Peyer's patch (tissue), 4 donors: ENCODE data around the gene RNASEH1. TPM values are rescaled to one million over a fixed set of nuclear protein-coding genes. Genes with fewer than 3 reads are reported as not detected.

Source experiments
- DNase-seq, 3 donors: peaks; one replicate each; pipeline ENCODE4 v3.0.0-alpha.2; 2017 to 2019
- H3K27ac ChIP-seq, 4 donors: fragments of 200-600 bp; sonication (generic); one replicate each; pipeline ENCODE4 v1.5.1; 2016 to 2019
- H3K27me3 ChIP-seq, 2 donors: fragments of 200-600 bp; sonication (generic); one replicate each; pipeline ENCODE4 v1.5.1; 2019
- H3K36me3 ChIP-seq, 3 donors: fragments of 200-600 bp; sonication (generic); one replicate each; pipeline ENCODE4 v1.5.1; 2016 to 2019
- H3K4me1 ChIP-seq, 4 donors: fragments of 200-600 bp; sonication (generic); one replicate each; pipeline ENCODE4 v1.5.1; 2016 to 2019
- H3K4me3 ChIP-seq, 4 donors: fragments of 200-600 bp; sonication (generic); 1 replicate in 3 of 4; 2 replicates in 1 of 4; pipeline ENCODE4 v1.5.1; 2016 to 2019; ENCODE audit warnings: mild to moderate bottlenecking in 1 of 4
- H3K9me3 ChIP-seq, 4 donors: fragments of 200-600 bp; sonication (generic); one replicate each; pipeline ENCODE4 v1.5.1; 2016 to 2019; ENCODE audit warnings: mild to moderate bottlenecking in 1 of 4
- CTCF ChIP-seq, 6 experiments: fragments of 450-650 bp in 4 of 6; fragments of 200-600 bp in 2 of 6; sonication (generic) in 1 of 6; IDR thresholded peaks; one replicate each; pipeline ENCODE4 v1.5.1; 2017 to 2019; ENCODE audit warnings: antibody characterized with exemption in 6 of 6, mild to moderate bottlenecking in 3 of 6, moderate library complexity in 1 of 6
- POLR2A ChIP-seq, 2 donors: fragments of 450-650 bp; IDR thresholded peaks; one replicate each; pipeline ENCODE4 v1.5.1; 2017; ENCODE audit warnings: antibody characterized with exemption in 2 of 2, mild to moderate bottlenecking in 2 of 2, moderate library complexity in 2 of 2
- total RNA-seq, 4 donors: library from RNA; depleted of rRNA; stranded (reverse); fragments of >200 nt; gene quantifications; one replicate each; pipeline ENCODE4 v1.1.0, GENCODE V29; 2016

RNASEH1 gene
- total RNA-seq, 4 donors from 2014 or later: 8.2 to 42.9 (median 14.8) TPM

- no peak overlapping the region for H3K4me3 ChIP-seq
- H3K36me3 ChIP-seq: no peaks in the 10 kb centered on the region
- no peaks in the 10 kb centered on the region for H3K9me3 ChIP-seq
- no peaks in the 10 kb centered on the region for H3K4me1 ChIP-seq
- no peak for DNase-seq
- no peak overlapping the region for H3K27ac ChIP-seq
- no peaks in the 10 kb centered on the region for H3K27me3 ChIP-seq
- TF ChIP-seq CTCF (IDR thresholded peaks at IDR 0.05) (no peak), POLR2A (IDR thresholded peaks at IDR 0.05) (no peak)
These were observed 46.2 kb upstream of the RNASEH1 start for GRCh38 chr2:3604207-3604877.

- H3K4me3 ChIP-seq: no peak overlapping the region
- DNase-seq: peak in 1 of 3 donors; percentile 37
- no peak overlapping the region for H3K27ac ChIP-seq
- TF ChIP-seq CTCF (IDR thresholded peaks at IDR 0.05): no peak
- no peak for TF ChIP-seq POLR2A (IDR thresholded peaks at IDR 0.05)
- no peaks in the 10 kb centered on the region for H3K9me3 ChIP-seq
- H3K27me3 ChIP-seq: no peaks in the 10 kb centered on the region
- no peaks in the 10 kb centered on the region for H3K36me3 ChIP-seq
- no peaks in the 10 kb centered on the region for H3K4me1 ChIP-seq
These were observed 45.5 kb upstream of the RNASEH1 start for GRCh38 chr2:3603536-3604206.

- DNase-seq: no peak
- Histone ChIP-seq H3K27ac (no peak overlapping the region), H3K36me3 (no peaks in the 10 kb centered on the region), H3K4me1 (no peaks in the 10 kb centered on the region), H3K4me3 (no peak overlapping the region), H3K27me3 (no peaks in the 10 kb centered on the region), H3K9me3 (no peaks in the 10 kb centered on the region)
- TF ChIP-seq POLR2A (IDR thresholded peaks at IDR 0.05) (no peak), CTCF (IDR thresholded peaks at IDR 0.05) (no peak)
These were observed 44.6 kb upstream of the RNASEH1 start for GRCh38 chr2:3602553-3603339.

GRCh38 chr2:3601561-3602271 lies 43.6 kb upstream of the RNASEH1 start:
- DNase-seq: no peak
- Histone ChIP-seq H3K27ac (no peak overlapping the region), H3K36me3 (no peaks in the 10 kb centered on the region), H3K27me3 (no peaks in the 10 kb centered on the region), H3K9me3 (no peaks in the 10 kb centered on the region), H3K4me3 (no peak overlapping the region), H3K4me1 (no peaks in the 10 kb centered on the region)
- TF ChIP-seq CTCF (IDR thresholded peaks at IDR 0.05) (no peak), POLR2A (IDR thresholded peaks at IDR 0.05) (no peak)

- no peaks in the 10 kb centered on the region for H3K9me3 ChIP-seq
- no peaks in the 10 kb centered on the region for H3K4me1 ChIP-seq
- H3K4me3 ChIP-seq: no peak overlapping the region
- no peaks in the 10 kb centered on the region for H3K36me3 ChIP-seq
- no peak overlapping the region for H3K27ac ChIP-seq
- DNase-seq: no peak
- no peaks in the 10 kb centered on the region for H3K27me3 ChIP-seq
- TF ChIP-seq CTCF (IDR thresholded peaks at IDR 0.05): no peak
- TF ChIP-seq POLR2A (IDR thresholded peaks at IDR 0.05): no peak
These were observed 42.2 kb upstream of the RNASEH1 start for GRCh38 chr2:3600256-3600855.
